GM21619 (cell line): ENCODE results near the gene FTCD.

Source experiments
- ATAC-seq: cut with Tn5 transposase; IDR thresholded peaks from one replicate; pipeline ENCODE4 v1.9.1; 2021; ENCODE audit not compliant: unreplicated experiment

The FTCD gene

GRCh38 chr21:46093668-46094400 is 61.5 kb downstream of the FTCD start:
- no peak for ATAC-seq

- ATAC-seq, result no peak
These were observed 62.3 kb downstream of the FTCD start for GRCh38 chr21:46092811-46093667.

- no peak for ATAC-seq
These were observed 63.2 kb downstream of the FTCD start for GRCh38 chr21:46092026-46092764.

- no peak for ATAC-seq
These were observed 63.8 kb downstream of the FTCD start for GRCh38 chr21:46091631-46092025.

- no peak for ATAC-seq
These were observed 64.3 kb downstream of the FTCD start for GRCh38 chr21:46091118-46091517.

- no peak for ATAC-seq
These were observed 66.1 kb downstream of the FTCD start for GRCh38 chr21:46089285-46089684.

- ATAC-seq, result no peak
These were observed 67.2 kb downstream of the FTCD start for GRCh38 chr21:46088189-46088588.

GRCh38 chr21:46087641-46088040 is 67.7 kb downstream of the FTCD start:
- no peak for ATAC-seq
